Measurements from ENCODE around the gene ILK.

Gene ILK

GRCh38 chr11:6638429-6638828, 34.9 kb downstream of the ILK start:
- DNase-seq = no peak

GRCh38 chr11:6640036-6640984, 36.7 kb downstream of the ILK start:
- DNase-seq = no peak

GRCh38 chr11:6640985-6641701, 37.6 kb downstream of the ILK start:
- DNase-seq = no peak

- DNase-seq = no peak
Measured at GRCh38 chr11:6642957-6643356, 39.4 kb downstream of the ILK start.

- DNase-seq = no peak
Measured at GRCh38 chr11:6646071-6646470, 42.5 kb downstream of the ILK start.

GRCh38 chr11:6646576-6646917, 43.0 kb downstream of the ILK start:
- no peak for DNase-seq

- DNase-seq = peak; percentile 18
Measured at GRCh38 chr11:6646918-6647679, 43.5 kb downstream of the ILK start.

- no peak for DNase-seq
Measured at GRCh38 chr11:6647836-6648235, 44.3 kb downstream of the ILK start.

GRCh38 chr11:6648501-6648900, 44.9 kb downstream of the ILK start:
- no peak for DNase-seq

- DNase-seq = no peak
Measured at GRCh38 chr11:6650104-6650503, 46.5 kb downstream of the ILK start.

GRCh38 chr11:6650980-6651379, 47.4 kb downstream of the ILK start:
- DNase-seq = peak; percentile 38

- DNase-seq = no peak
Measured at GRCh38 chr11:6652182-6652581, 48.6 kb downstream of the ILK start.

GRCh38 chr11:6653097-6653496, 49.5 kb downstream of the ILK start:
- DNase-seq = no peak

- DNase-seq = no peak
Measured at GRCh38 chr11:6653656-6654055, 50.1 kb downstream of the ILK start.

GRCh38 chr11:6654281-6655019, 50.9 kb downstream of the ILK start:
- no peak for DNase-seq

GRCh38 chr11:6655020-6655789, 51.6 kb downstream of the ILK start:
- peak; percentile 16 for DNase-seq

- DNase-seq = no peak
Measured at GRCh38 chr11:6655790-6656583, 52.4 kb downstream of the ILK start, which contains the start of gene DCHS1. DCHS1 (minus strand) TSS chr11:6655809; CDS start chr11:6641613, 14,196 bp downstream.

- DNase-seq = no peak
Measured at GRCh38 chr11:6656584-6656915, 53.0 kb downstream of the ILK start.

GRCh38 chr11:6656936-6657335, 53.4 kb downstream of the ILK start:
- no peak for DNase-seq

- DNase-seq = no peak
Measured at GRCh38 chr11:6657346-6657745, 53.8 kb downstream of the ILK start.

GRCh38 chr11:6658647-6659046, 55.1 kb downstream of the ILK start:
- DNase-seq = no peak
